IPS DF 4.7 (cell line): Measurements from ENCODE around the gene HUNK.
"Not testable (repeated sequence)": the region's sequence is repeated elsewhere in the genome, so short reads cannot be mapped to it uniquely, and the experiment has no call there.

ENCODE experiments used
- DNase-seq: peaks from one replicate; pipeline ENCODE4 v3.0.0-alpha.2; 2013; ENCODE audit warnings: low spot score; ENCODE audit errors: extremely low read depth

The HUNK gene

DNA sequence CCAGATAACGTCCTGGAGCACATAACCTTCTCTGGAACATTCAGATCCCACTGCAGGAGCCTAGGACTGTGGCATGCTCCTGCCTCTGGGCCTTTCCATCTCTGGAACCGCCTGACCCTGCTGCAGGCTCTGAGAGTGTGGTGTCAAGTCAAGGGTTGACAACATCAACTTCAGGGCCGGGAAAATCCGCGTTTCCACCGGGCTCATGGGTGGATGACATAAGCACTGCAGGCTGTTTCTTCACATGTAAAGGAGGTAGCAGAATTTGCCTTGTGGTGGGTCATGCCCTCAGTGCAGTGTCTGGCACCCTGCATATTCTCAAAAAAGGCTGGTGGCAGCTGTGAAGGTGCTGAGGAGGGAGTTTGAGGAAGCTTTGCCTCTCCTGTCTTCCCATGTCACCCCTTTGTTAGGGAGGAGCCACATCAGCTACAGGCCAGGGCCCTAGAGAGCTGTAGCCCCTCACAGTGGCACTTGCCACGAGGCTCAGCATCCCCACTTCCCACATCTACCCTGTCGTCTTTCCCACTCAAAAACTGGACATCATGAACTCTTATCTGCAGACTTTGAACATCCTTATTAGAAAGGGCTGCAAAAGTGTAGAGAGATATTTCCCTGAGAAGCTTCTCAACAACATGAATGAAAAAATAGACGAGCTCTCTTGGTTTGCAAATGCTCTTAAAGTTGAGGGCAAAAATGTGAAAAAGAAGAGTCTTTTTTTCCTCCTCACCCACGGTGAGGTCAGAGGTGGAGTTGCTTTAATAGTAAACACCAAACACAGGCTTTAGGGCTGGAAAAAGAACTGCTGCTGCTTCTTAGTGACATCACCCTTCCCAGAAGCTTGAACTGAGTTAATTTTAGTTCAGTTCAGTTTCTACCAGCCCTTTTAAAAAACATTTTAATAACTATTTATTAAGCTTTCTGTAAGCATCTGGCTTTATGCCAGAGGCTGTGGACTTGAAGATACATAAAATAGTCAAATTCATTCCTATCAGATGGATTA, 121.3 kb downstream of the HUNK start:
- no peak for DNase-seq

DNA sequence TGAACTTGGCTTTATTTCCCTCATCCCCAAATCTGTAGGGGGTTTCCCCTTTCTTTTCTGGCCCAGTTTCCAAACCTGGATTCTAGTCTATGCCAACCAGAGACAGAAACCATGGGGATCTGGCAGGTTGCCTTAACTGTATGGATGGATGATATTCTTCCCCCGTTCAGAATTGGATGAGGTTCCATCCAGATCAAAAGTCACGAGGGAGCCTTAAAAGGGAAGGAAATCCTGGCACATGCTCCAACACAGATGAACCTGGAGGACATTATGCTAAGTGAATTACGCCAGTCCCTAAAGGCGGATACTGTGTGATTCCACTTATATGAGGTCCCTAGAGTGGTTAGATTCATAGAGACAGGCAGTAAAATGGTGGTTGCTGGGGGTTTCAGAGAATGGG, 124.4 kb downstream of the HUNK start:
- DNase-seq: no peak

DNA sequence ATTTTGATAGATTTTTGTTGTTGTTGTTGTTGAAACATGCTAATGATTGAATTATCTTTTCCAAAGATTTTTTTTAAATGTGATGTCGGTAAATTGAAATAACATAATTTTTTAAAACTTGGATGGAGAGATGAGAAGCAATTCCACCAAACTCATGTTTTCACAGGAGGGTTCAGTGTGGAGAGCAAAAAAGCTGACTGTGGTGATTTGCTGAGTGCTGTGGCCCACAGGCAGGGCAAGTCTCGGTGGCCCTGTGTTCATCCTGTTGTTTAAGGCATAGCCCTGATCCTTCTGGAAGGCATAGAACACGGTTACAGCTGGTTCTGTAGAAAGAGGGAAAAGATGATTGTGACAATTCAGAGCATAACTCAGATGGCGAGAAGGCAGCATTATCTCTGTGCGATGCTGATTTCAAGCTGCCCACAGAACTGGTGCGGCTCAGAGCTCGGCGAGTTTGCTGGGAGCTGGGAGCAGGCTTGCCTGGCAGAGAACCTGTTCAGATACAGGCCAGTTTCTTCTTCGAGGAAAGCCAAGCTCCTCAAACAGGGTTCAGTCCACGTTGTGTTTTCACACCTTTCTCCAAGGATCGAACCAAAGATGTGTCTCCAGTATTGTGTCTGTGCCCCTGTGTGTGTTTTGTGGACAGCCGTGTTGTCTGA, 127.1 kb downstream of the HUNK start:
- no peak for DNase-seq

DNA sequence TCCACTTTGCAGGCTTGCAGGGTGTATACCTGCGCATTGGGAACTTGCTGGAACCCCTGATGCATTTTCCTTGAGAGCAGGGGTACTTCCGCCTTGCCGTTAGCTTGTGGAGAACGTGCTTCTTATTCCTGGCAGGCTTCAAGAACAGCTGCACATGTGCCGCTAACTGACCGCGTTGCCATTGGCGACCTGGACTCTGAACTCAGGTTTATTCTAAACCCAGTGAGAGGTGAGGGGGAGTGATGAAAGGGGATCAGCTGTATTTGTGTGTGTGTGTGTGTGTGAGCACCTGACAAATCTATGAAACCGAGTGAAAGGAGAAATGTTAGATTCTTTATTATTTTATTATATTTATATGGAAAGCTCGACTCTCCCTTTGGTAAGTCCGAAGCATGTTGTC, 128.6 kb downstream of the HUNK start:
- DNase-seq: no peak

DNA sequence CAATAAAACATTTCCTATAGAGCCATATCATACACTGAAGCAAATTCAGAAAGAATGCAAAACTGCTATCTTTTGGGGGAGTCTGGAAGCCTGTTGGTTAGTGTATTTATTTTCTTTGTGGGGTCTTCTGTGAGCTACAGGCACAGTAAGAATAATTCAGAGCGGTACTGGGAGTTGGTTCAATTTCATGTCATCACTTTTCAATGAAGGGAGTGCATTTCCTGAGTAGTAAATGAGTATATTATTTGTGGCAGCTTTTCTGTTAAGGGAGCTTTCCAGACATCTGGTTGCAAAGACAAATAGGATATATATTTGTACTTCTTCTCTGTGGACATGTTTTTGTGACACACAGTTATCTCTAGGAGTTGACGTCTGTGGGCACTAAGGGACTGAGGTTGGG, 130.6 kb downstream of the HUNK start:
- no peak for DNase-seq

DNA sequence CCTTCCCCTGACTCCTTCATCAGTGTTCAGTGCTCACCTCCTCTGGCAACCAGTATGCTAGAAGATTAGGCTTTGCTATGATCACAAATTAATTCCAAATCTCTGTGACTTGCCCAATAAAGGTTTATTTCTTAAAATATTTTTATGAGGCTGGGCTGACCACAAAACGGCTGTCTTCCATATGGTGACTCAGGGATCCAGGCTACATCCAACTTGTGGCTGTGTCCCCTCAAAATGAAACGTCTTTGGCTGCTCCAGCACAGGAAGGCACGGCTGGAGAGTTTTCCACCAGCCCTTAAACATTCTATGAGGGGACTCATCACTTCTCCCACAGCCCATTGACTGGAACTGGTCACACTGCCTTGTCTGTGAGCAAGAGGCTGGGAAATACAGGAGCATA, 131.5 kb downstream of the HUNK start:
- DNase-seq: no peak

DNA sequence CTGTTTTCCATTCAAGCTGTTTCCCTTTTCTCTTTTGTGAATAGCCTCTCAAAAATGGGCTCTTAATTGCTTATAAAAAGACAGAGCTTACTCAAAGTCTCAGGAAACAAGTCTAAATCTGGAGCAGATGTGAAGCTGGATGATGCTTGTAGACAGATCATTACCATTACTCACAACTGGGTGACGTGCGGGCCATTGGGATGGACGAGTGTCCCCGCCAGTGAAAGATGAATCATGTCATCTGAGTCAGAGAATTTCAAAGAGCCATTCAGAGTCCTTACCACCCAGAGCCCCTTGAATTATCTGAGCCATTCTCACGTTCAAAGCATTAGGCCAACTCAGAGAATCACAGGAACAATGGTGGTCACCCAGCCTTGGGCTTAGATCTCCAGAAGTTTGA, 134.6 kb downstream of the HUNK start:
- DNase-seq: no peak

DNA sequence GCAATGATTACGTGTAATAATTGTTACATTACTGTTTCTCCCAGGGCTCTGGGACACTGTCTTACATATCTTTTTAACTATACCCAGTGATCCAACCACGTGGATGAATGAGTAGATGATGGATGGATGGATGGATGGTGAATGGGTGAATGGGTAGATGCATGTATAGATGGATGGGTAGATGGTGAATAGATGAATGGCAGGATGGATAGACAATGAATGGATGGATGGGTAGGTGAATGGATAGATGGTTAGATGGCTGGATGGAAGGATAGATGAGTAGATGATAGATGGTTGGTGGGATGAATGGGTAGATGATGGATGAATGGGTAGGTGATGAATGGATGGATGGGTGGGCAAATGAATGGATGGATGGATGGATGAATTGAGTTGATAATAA, 135.9 kb downstream of the HUNK start:
- no peak for DNase-seq

DNA sequence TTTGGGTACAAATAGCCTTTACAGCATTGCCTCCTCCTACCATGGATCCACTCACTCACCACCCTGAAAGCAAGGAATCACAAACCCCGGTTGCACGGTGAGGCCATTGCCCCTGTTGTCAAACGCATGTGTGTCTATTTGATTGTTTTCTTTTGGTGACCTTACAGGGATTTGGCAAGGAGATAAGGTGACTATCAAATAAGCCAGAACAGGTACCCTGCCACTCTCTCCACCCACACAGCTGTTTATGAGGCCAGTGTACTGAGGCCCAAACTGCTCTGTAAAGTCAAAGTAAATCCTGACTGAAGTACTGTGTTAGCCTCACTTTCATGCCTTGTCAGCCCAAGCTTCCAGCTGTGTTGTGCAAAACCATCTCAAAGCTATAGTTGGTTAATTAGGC, 136.4 kb downstream of the HUNK start:
- no peak for DNase-seq

DNA sequence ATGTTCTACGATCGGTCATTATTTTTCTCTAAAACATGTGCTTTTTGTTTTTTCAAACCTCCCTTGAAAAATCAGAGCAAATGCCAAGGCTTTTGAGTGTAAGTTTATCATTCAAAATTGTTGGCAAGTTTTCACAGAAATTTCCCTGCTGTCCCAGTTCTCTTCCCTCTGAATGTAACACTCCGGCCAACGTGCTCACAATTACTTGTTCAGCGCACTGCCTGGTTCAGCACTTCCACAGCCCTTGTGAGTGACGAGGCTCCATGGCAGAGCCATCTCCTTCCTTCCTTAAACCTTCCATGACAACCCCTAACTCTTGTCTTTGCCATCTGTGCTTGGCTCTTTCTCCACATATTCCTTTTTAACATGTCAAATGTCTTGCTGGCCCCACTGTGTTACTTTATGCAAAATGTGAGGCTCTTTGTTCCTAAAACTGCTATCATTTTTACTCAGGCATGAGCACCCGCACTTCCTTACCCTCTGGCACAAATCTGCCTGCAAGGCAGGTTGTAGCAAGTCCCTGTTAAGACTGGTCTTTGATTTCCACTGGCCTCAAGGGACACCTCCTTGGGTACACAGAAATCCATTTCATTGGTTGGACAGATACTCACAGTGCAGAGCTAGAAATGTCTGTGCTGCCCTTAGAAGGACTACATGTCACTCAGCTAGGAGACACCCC, 142.8 kb downstream of the HUNK start:
- no peak for DNase-seq

DNA sequence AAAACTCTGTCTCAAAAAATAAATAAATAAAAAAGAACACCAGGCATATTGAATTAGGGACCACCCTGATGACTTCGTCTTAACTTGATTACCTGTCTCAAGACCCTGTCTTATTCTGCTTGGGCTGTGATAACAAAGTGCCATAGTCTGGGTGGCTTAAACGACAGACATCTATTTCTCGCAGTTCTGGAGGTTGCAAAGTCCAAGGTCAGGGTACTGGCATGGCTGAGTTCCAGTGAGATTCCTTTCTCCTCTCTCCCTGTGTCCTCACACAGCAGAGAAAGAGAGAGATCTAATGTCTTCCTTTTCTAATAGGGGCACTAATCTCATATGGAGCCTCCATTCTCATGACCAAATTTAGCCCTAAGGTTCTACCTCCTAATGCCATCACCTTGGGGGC, 145.6 kb downstream of the HUNK start:
- no peak for DNase-seq

DNA sequence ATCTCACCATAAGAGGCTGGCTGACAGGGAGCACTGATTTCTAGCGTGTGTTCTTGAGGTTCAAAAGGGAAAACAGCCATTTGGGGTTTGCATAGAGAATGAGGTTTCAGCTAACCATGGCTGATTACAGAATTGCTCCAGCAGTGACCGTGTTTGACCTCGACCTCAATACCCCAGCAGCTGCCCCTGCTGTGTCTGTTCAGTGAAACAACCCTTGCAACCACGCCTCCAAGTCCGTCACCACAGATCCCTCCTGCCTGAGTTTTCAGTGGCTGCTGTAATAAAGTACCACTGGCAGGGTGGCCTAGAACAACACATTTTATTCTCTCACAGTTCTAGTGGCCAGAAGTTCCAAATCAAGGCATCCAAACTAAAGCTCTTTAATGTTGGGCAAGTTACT, 147.7 kb downstream of the HUNK start:
- DNase-seq: no peak

DNA sequence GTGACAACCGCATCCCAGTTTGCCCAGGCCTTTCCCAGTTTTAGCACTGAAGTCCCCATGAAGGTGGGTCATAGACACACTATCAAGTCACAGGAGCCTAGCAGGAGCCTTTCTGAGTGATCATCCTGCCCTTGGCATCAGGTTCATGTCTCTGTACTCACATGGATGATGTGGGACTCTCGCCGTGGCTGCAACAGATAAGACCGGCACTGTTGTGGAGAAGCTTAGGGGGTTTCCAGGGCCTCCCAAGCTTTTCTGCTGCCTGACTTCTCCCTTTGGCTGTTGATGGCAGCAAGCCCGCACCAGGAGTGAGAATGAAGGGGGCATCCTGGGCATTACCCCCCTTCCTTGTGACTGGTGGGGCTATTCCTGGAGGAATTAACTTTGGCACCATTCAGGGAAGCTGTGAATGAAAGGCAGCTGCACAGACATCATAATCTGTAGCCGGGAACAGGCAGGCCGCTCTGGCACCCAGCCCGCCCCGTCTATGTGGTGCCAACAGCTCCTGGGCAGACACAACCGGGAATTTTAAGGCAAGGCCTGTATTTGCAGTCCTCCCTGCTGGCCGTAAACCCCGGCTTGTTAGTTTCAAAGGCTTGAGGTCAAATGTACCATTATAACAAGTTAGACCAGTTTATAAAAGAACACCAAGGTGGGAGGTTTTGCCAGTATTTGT, 148.6 kb downstream of the HUNK start:
- DNase-seq: no peak

DNA sequence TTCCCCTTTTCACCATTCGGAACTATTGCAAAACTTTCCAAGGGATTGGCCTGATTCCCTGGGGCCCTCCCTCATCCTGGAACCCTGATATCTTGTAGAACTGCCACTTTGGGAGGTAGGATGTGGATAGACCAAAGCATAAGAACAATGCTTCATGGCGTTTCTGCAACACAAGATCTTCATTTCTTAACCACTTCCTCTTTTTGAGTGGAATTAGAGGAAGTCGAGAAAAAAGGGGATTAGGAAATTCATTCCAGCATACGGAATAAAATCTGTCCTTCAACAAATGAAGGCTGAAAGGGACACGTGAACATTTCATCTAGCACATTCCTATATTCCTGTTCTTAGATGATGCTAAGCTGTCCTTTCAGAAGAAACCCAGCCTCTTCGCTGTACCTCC, 149.3 kb downstream of the HUNK start:
- DNase-seq: no peak

DNA sequence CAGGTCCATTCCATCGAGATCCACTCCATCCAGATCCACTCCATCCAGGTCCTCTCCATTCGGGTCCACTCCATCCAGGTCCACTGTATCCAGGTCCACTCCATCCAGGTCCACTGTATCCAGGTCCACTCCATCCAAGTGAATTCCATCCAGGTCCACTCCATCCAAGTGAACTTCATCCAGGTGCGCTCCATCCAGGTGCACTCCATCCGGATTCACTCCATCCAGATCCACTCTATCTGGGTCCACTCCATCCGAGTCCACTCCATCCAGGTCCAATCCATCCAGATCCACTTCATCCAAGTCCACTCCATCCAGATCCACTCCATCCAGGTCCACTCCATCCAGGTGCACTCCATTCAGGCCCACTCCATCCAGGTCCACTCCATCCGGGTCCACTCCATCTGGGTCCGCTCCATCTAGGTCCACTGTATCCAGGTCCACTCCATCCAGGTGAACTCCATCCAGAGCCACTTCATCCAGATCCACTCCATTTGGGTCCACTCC, 157.4 kb downstream of the HUNK start:
- no peak for DNase-seq

DNA sequence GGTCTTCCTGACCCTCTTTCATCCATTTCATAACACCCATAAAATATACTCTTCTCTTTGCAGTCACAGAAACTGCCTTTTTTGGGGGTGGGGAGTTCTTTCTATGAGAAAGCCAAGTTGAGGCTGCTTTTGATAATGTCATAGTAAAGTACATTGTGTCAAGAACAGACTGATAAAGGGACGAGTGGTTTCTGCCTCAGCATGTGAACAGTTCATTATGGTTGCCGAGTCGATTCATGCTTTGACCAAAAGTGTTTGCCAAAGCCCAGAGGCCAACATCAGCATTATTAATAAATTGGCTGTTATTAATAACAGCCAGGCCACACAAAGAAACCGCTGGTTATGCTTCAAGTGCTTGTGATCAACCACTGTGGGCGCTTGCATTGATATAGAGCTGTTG, 162.0 kb downstream of the HUNK start:
- no peak for DNase-seq

DNA sequence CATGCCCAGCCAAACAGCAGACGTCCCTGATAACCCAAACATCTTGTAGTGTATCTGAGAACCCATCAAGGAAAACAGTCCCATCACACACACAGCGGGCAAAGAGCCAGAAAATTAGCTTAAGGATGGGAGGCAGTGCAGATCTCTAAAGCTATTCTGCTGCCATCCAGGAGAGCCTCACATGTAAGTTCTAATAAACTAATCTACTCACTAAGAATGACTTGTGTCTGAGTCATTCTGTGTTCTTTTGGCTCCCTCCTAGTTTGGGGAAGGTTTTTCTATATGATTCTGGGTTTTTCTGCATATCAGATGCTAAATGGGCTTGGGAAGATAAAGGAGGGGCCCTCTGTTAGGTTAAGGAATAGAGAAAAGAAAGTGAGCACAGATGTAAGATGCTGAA, 162.8 kb downstream of the HUNK start:
- DNase-seq: no peak

DNA sequence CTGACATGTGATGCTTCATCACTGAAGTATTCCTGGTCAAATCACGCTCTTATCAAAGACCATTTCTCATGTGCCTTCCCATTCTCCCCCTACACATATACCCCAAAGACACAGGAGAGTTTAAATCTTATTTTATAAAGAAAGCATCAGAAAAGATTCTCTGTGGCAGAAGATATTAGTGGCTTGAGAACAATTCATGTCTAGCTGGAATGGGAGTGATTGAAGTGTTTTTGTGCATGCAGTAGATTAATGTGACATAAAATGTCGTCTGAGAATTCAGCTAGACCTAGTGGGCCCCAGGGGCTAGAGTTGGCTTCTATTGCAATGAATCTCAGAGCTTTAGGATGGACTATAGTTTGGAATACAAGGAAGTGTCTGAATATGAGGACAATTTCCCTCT, 163.9 kb downstream of the HUNK start:
- no peak for DNase-seq

DNA sequence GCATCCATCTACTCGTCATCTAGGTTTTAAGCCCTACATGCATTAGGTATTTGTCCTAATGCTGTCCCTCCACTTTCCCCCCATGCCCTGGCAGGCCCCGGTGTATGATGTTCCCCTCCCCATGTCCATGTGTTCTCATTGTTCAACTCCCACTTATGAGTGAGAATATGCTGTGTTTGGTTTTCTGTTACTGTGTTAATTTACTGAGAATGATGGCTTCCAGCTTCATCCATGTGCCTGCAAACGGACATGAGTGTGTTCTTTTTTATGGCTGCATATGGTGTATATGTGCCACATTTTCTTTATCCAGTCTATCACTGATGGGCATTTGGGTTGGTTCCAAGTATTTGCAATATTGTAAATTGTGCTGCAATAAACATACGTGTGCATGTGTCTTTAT, 165.9 kb downstream of the HUNK start:
- DNase-seq: not testable (repeated sequence)

DNA sequence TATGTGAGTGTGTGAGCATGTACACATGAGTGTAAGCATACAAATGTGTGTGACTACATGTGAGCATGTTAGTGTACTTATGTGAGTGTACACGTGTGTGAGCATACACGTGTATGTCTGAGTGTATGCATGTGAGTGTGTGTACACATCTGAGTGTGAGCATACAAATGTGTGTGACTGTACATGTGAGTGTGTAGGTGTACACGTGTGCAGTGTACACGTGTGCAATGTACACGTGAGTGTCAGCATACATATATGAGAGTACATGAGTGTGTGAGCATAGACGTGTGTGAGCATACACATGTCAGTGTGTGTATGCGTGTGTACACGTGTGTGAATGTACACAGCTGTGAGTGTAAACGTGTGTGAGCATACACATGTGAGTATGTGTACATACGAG, 170.6 kb downstream of the HUNK start:
- no peak for DNase-seq
